Measurements from ENCODE around the gene COPS4. TPM values are rescaled to one million over a fixed set of nuclear protein-coding genes. Genes with fewer than 3 reads are reported as not detected.

Gene COPS4
- total RNA-seq, 1 experiment from 2014 or later, result 36.6 TPM

DNA sequence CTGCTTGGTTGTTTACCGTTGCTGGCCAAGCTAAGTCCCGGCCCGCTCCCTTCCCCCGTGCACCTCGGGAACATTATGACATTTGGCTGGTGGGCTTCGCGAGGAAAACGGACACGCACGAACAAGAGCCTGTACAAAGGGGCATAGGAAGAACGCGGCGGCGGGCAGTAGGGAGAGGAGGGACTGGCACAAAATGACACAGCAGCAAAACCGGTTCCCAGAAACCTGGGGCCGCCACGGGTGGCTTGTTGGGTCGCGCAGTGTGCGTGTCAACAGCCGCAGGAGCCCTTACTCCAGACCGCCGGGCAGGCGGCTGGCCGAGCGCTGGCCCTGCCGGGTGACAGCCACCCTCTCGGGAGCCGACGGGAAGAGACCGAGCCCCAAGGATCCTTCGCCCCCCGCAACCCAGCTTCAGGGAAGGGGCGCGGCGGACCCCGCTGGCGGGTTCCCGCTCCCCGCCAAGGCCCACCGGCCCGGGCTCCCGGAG lies 22.7 kb upstream of the COPS4 start:
- ChIA-PET CTCF (interaction anchor here (0.6 to 3.0 kb wide), 8 partner anchors 13 to 271 kb away, joined by 3 to 8 read pairs (median 4); partner anchors contain the start of gene COPS4), POLR2A (interaction anchor here (0.5 to 6.7 kb wide), 21 partner anchors 9 to 640 kb away, joined by 3 to 168 read pairs (median 5); partner anchors contain the start of genes ABRAXAS1, COPS4, COQ2 and HELQ)
- DNase-seq (ENCODE audit: unreplicated experiment), result no peak
- H3K27me3 Mint-ChIP-seq (ENCODE audit: insufficient read depth, unreplicated experiment), result no peaks in the 10 kb centered on the region
- no peaks in the 10 kb centered on the region for H3K36me3 Mint-ChIP-seq (ENCODE audit: insufficient read depth, unreplicated experiment)
- intact Hi-C loops (cut with micrococcal nuclease), result loop anchor here (1.0 to 10.0 kb wide), 2 partner anchors 112 to 547 kb away; partner anchors contain the start of gene THAP9
- H3K4me1 Mint-ChIP-seq (ENCODE audit: insufficient read depth, unreplicated experiment), result peaks cover 37% of the 10 kb centered on the region
- TF ChIP-seq CTCF (IDR thresholded peaks at IDR 0.05; ENCODE audit: unreplicated experiment), result no peak
- H3K4me3 Mint-ChIP-seq (ENCODE audit: unreplicated experiment), result peak overlapping the region; percentile 92
- peak overlapping the region; percentile 96 for H3K27ac Mint-ChIP-seq (ENCODE audit: low read depth, unreplicated experiment)
- no TSS peak for BruUV-seq (replicated peaks)
- H3K9me3 Mint-ChIP-seq (ENCODE audit: unreplicated experiment), result no peaks in the 10 kb centered on the region

DNA sequence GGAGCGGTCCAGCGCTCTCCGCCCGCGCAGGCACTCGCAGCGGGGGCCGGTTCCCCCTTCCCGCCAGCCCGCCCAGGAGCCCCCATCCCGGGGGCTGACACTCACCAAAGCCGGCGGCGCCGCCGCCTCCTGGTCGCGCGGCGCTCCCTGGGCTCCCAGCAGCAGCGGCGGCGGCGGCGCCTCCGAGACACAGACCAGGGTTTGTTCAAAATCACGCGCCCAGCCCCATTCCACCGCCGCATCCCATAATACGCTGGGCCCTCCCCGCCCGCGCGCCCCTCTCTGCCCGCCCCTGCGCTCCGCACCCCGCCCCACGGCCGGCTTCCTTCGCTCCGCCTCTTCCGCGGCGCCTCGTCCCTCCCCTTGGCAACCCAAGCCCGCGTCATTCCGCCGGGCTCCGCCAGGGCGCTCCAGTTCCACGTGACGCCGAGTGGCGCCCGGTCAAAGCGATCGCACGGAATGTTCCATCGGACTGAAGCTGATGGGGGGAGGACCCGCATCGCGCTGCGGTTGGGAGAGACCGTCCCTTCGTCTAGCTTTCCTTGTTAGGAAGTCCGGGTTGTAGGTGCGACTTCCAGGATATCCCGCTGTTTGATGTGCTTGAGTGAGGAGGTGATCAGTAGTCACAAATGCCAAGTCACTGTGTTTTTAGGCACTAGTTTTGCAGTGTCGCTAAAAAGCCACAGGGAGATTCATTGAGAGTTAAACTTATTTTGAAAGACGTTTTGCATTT lies 22.1 kb upstream of the COPS4 start:
- TF ChIP-seq CTCF (IDR thresholded peaks at IDR 0.05; ENCODE audit: unreplicated experiment), result peak; percentile 35
- no peaks in the 10 kb centered on the region for H3K36me3 Mint-ChIP-seq (ENCODE audit: insufficient read depth, unreplicated experiment)
- peak overlapping the region; percentile 96 for H3K27ac Mint-ChIP-seq (ENCODE audit: low read depth, unreplicated experiment)
- DNase-seq (ENCODE audit: unreplicated experiment), result peak; percentile 98
- H3K4me3 Mint-ChIP-seq (ENCODE audit: unreplicated experiment), result peak overlapping the region; percentile 92
- peaks cover 34% of the 10 kb centered on the region for H3K4me1 Mint-ChIP-seq (ENCODE audit: insufficient read depth, unreplicated experiment)
- no peaks in the 10 kb centered on the region for H3K27me3 Mint-ChIP-seq (ENCODE audit: insufficient read depth, unreplicated experiment)
- intact Hi-C loops (cut with micrococcal nuclease), result loop anchor here (1.0 to 10.0 kb wide), 3 partner anchors 22 to 548 kb away; partner anchors contain the start of genes COPS4 and THAP9
- H3K9me3 Mint-ChIP-seq (ENCODE audit: unreplicated experiment), result no peaks in the 10 kb centered on the region
- BruUV-seq (replicated peaks), result no TSS peak
- CTCF ChIA-PET, result interaction anchor here (0.6 to 3.0 kb wide), 6 partner anchors 22 to 608 kb away, joined by 3 to 8 read pairs (median 3); partner anchors contain the start of gene COPS4
- POLR2A ChIA-PET, result interaction anchor here (0.5 to 6.7 kb wide), 31 partner anchors 9 to 640 kb away, joined by 3 to 168 read pairs (median 5); partner anchors contain the start of genes COPS4, COQ2, HNRNPD and SEC31A

- TF ChIP-seq CTCF (IDR thresholded peaks at IDR 0.05; ENCODE audit: unreplicated experiment), result no peak
- H3K27ac Mint-ChIP-seq (ENCODE audit: low read depth, unreplicated experiment), result peak overlapping the region; percentile 96
- BruUV-seq (replicated peaks), result TSS peak; percentile 80
- intact Hi-C loops (cut with micrococcal nuclease), result loop anchor here (1.0 to 10.0 kb wide), 2 partner anchors 22 to 549 kb away; partner anchors contain the start of gene COPS4
- no peaks in the 10 kb centered on the region for H3K27me3 Mint-ChIP-seq (ENCODE audit: insufficient read depth, unreplicated experiment)
- peaks cover 30% of the 10 kb centered on the region for H3K4me1 Mint-ChIP-seq (ENCODE audit: insufficient read depth, unreplicated experiment)
- CTCF ChIA-PET, result interaction anchor here (0.6 to 3.0 kb wide), 6 partner anchors 22 to 608 kb away, joined by 3 to 8 read pairs (median 3); partner anchors contain the start of gene COPS4
- H3K9me3 Mint-ChIP-seq (ENCODE audit: unreplicated experiment), result no peaks in the 10 kb centered on the region
- peak; percentile 14 for DNase-seq (ENCODE audit: unreplicated experiment)
- POLR2A ChIA-PET, result interaction anchor here (0.6 to 6.7 kb wide), 28 partner anchors 8 to 641 kb away, joined by 3 to 168 read pairs (median 5); partner anchors contain the start of genes COPS4, COQ2, HNRNPD and SEC31A
- peak overlapping the region; percentile 92 for H3K4me3 Mint-ChIP-seq (ENCODE audit: unreplicated experiment)
- H3K36me3 Mint-ChIP-seq (ENCODE audit: insufficient read depth, unreplicated experiment), result no peaks in the 10 kb centered on the region
Observed at GRCh38 chr4:83013420-83013867, 21.5 kb upstream of the COPS4 start.
